GM12874 (cell line): Measurements from ENCODE around the gene CPM.

Experiments used
- CTCF ChIP-seq: IDR thresholded peaks from 2 replicates; pipeline ENCODE4 v1.5.1; 2011; ENCODE audit warnings: low read depth, mild to moderate bottlenecking, control low read depth, low read length, moderate library complexity; ENCODE audit not compliant: insufficient read depth

Gene CPM

GRCh38 chr12:68878283-68878682 is 54.7 kb downstream of the CPM start:
- no peak for TF ChIP-seq CTCF

GRCh38 chr12:68877583-68877982 is 55.4 kb downstream of the CPM start:
- TF ChIP-seq CTCF = no peak

GRCh38 chr12:68876461-68876860 is 56.5 kb downstream of the CPM start:
- TF ChIP-seq CTCF = no peak

GRCh38 chr12:68873316-68873715 is 59.7 kb downstream of the CPM start:
- TF ChIP-seq CTCF = no peak

GRCh38 chr12:68871921-68872320 is 61.0 kb downstream of the CPM start:
- peak; percentile 44; the same call in 1 of the 2 replicates for TF ChIP-seq CTCF

GRCh38 chr12:68871396-68871795 is 61.6 kb downstream of the CPM start:
- TF ChIP-seq CTCF = no peak

GRCh38 chr12:68870443-68870842 is 62.5 kb downstream of the CPM start:
- no peak for TF ChIP-seq CTCF

- TF ChIP-seq CTCF = no peak
Measured at GRCh38 chr12:68870011-68870410, 63.0 kb downstream of the CPM start.
